Astrocyte (in vitro differentiated cells and primary cell): ENCODE results near the gene AMY2B. TPM values are rescaled to one million over a fixed set of nuclear protein-coding genes. Genes with fewer than 3 reads are reported as not detected.
A peak's percentile ranks its signal among the peaks of the same experiment; 100 is the strongest.

Experiments
- DNase-seq: peaks from one replicate; pipeline ENCODE4 v3.0.0-alpha.2; 2010; ENCODE audit warnings: low read depth
- FAIRE-seq: peaks from 2 replicates; lab custom pipeline; 2011; peaks lifted over from hg19 to GRCh38; lab: Jason Lieb, UNC
- H2AFZ ChIP-seq: 2 replicates; pipeline ENCODE4 v1.6.0; 2012; ENCODE audit warnings: low read depth, low read length, inconsistent platforms
- H3K27ac ChIP-seq: 2 replicates; pipeline ENCODE4 v1.5.1; 2011; ENCODE audit warnings: low read depth, low read length, inconsistent platforms
- H3K27me3 ChIP-seq: 2 replicates; pipeline ENCODE4 v1.6.0; 2011; ENCODE audit warnings: low read length, inconsistent platforms; ENCODE audit not compliant: insufficient read depth
- H3K36me3 ChIP-seq: 2 replicates; pipeline ENCODE4 v1.5.1; 2011; ENCODE audit warnings: low read length, inconsistent platforms; ENCODE audit not compliant: insufficient read depth
- H3K4me1 ChIP-seq: 2 replicates; pipeline ENCODE4 v1.5.1; 2011; ENCODE audit warnings: low read length, inconsistent platforms; ENCODE audit not compliant: insufficient read depth
- H3K4me2 ChIP-seq: 2 replicates; pipeline ENCODE4 v1.6.0; 2012; ENCODE audit warnings: low read length, inconsistent platforms
- H3K4me3 ChIP-seq: 2 replicates; pipeline ENCODE4 v1.5.1; 2011; ENCODE audit warnings: low read depth, mild to moderate bottlenecking, low read length, inconsistent platforms; ENCODE audit not compliant: insufficient read depth
- H3K79me2 ChIP-seq: 2 replicates; pipeline ENCODE4 v1.6.0; 2012; ENCODE audit warnings: mild to moderate bottlenecking, low read length, inconsistent platforms; ENCODE audit not compliant: insufficient read depth
- H3K9ac ChIP-seq: 2 replicates; pipeline ENCODE4 v1.6.0; 2012; ENCODE audit warnings: mild to moderate bottlenecking, low read length, inconsistent platforms
- H3K9me3 ChIP-seq: 2 replicates; pipeline ENCODE4 v1.5.1; 2012; ENCODE audit warnings: low read depth, mild to moderate bottlenecking, low read length, inconsistent platforms; ENCODE audit not compliant: insufficient read depth
- H4K20me1 ChIP-seq: 2 replicates; pipeline ENCODE4 v1.6.0; 2012; ENCODE audit warnings: low read length, inconsistent platforms; ENCODE audit not compliant: insufficient read depth
- H3K27ac Mint-ChIP-seq: one replicate; pipeline ENCODE4 v1.8.0; 2021; ENCODE audit warnings: mild to moderate bottlenecking, mixed read lengths; ENCODE audit not compliant: unreplicated experiment
- H3K27me3 Mint-ChIP-seq: one replicate; pipeline ENCODE4 v1.8.0; 2021; ENCODE audit warnings: low read depth, mixed read lengths; ENCODE audit not compliant: unreplicated experiment
- H3K36me3 Mint-ChIP-seq: one replicate; pipeline ENCODE4 v1.8.0; 2021; ENCODE audit warnings: low read depth, mixed read lengths; ENCODE audit not compliant: unreplicated experiment
- H3K4me1 Mint-ChIP-seq: one replicate; pipeline ENCODE4 v1.8.0; 2021; ENCODE audit warnings: low read depth, mixed read lengths; ENCODE audit not compliant: unreplicated experiment
- H3K4me3 Mint-ChIP-seq: one replicate; pipeline ENCODE4 v1.8.0; 2021; ENCODE audit warnings: mild to moderate bottlenecking, moderate library complexity, mixed read lengths; ENCODE audit not compliant: unreplicated experiment
- H3K9me3 Mint-ChIP-seq: one replicate; pipeline ENCODE4 v1.8.0; 2021; ENCODE audit warnings: mild to moderate bottlenecking, mixed read lengths; ENCODE audit not compliant: unreplicated experiment
- CTCF ChIP-seq: IDR thresholded peaks from 2 replicates; pipeline ENCODE4 v1.5.1; 2011; ENCODE audit warnings: low read depth, mild to moderate bottlenecking, inconsistent platforms, low read length, moderate library complexity; ENCODE audit not compliant: insufficient read depth
- EZH2 ChIP-seq: IDR thresholded peaks from 2 replicates; pipeline ENCODE4 v1.6.1; 2012; ENCODE audit warnings: mild to moderate bottlenecking, low read length, inconsistent platforms; ENCODE audit not compliant: insufficient read depth
- total RNA-seq: library from RNA; stranded (reverse); gene quantifications from 2 replicates; pipeline ENCODE4 v1.2.1, GENCODE V29; 2021

Gene AMY2B
- total RNA-seq, 1 donor from 2014 or later = 1.7 TPM

GRCh38 chr1:103529746-103530145 is 41.6 kb upstream of the AMY2B start:
- Histone ChIP-seq H3K27ac (no peak overlapping the region), H3K79me2 (peaks cover 71% of the 10 kb centered on the region), H3K9me3 (no peaks in the 10 kb centered on the region), H4K20me1 (peaks cover 30% of the 10 kb centered on the region), H3K4me2 (no peak overlapping the region), H2AFZ (no peak overlapping the region), H3K4me3 (no peak overlapping the region), H3K27me3 (no peaks in the 10 kb centered on the region), H3K9ac (no peak overlapping the region), H3K36me3 (peaks cover 8% of the 10 kb centered on the region), H3K4me1 (peaks cover 9% of the 10 kb centered on the region)
- DNase-seq (peak; percentile 39), FAIRE-seq (no peak)
- no peak overlapping the region for H3K27ac Mint-ChIP-seq
- peaks cover 11% of the 10 kb centered on the region for H3K4me1 Mint-ChIP-seq
- TF ChIP-seq EZH2 (no peak), CTCF (no peak)
- H3K27me3 Mint-ChIP-seq = no peaks in the 10 kb centered on the region
- peaks cover 7% of the 10 kb centered on the region for H3K36me3 Mint-ChIP-seq
- no peak overlapping the region for H3K4me3 Mint-ChIP-seq
- H3K9me3 Mint-ChIP-seq = no peaks in the 10 kb centered on the region

GRCh38 chr1:103538226-103538625 is 33.2 kb upstream of the AMY2B start:
- TF ChIP-seq CTCF (no peak), EZH2 (no peak)
- no peak overlapping the region for H3K9ac ChIP-seq
- DNase-seq (no peak), FAIRE-seq (peak; percentile 55)
- no peak overlapping the region for H3K27ac ChIP-seq
- H2AFZ ChIP-seq = no peak overlapping the region
- H3K4me1 Mint-ChIP-seq = no peaks in the 10 kb centered on the region
- no peaks in the 10 kb centered on the region for H3K4me1 ChIP-seq
- H3K4me3 Mint-ChIP-seq = no peak overlapping the region
- H3K36me3 Mint-ChIP-seq = peaks cover 6% of the 10 kb centered on the region
- H3K4me2 ChIP-seq = no peak overlapping the region
- peaks cover 6% of the 10 kb centered on the region for H3K79me2 ChIP-seq
- no peaks in the 10 kb centered on the region for H3K27me3 ChIP-seq
- no peaks in the 10 kb centered on the region for H3K27me3 Mint-ChIP-seq
- no peaks in the 10 kb centered on the region for H3K9me3 ChIP-seq
- H3K9me3 Mint-ChIP-seq = no peaks in the 10 kb centered on the region
- peaks cover 44% of the 10 kb centered on the region for H3K36me3 ChIP-seq
- H3K4me3 ChIP-seq = no peak overlapping the region
- peaks cover 6% of the 10 kb centered on the region for H4K20me1 ChIP-seq
- no peak overlapping the region for H3K27ac Mint-ChIP-seq

GRCh38 chr1:103541431-103541830 is 30.0 kb upstream of the AMY2B start:
- no peak overlapping the region for H3K27ac Mint-ChIP-seq
- H3K9me3 ChIP-seq = no peaks in the 10 kb centered on the region
- H3K9ac ChIP-seq = no peak overlapping the region
- peaks cover 42% of the 10 kb centered on the region for H3K36me3 ChIP-seq
- no peaks in the 10 kb centered on the region for H3K4me1 Mint-ChIP-seq
- FAIRE-seq = no peak
- peaks cover 3% of the 10 kb centered on the region for H3K36me3 Mint-ChIP-seq
- H3K9me3 Mint-ChIP-seq = no peaks in the 10 kb centered on the region
- H3K4me3 ChIP-seq = no peak overlapping the region
- no peak for DNase-seq
- H3K27me3 ChIP-seq = no peaks in the 10 kb centered on the region
- no peaks in the 10 kb centered on the region for H3K4me1 ChIP-seq
- no peaks in the 10 kb centered on the region for H4K20me1 ChIP-seq
- TF ChIP-seq EZH2 = no peak
- H3K4me2 ChIP-seq = no peak overlapping the region
- no peak overlapping the region for H2AFZ ChIP-seq
- no peaks in the 10 kb centered on the region for H3K27me3 Mint-ChIP-seq
- no peaks in the 10 kb centered on the region for H3K79me2 ChIP-seq
- no peak overlapping the region for H3K27ac ChIP-seq
- no peak overlapping the region for H3K4me3 Mint-ChIP-seq
